Chondrocyte (in vitro differentiated cells): ENCODE data around the gene ASTN1. TPM values are rescaled to one million over a fixed set of nuclear protein-coding genes. Genes with fewer than 3 reads are reported as not detected.

ENCODE experiments used
- DNase-seq: peaks from one replicate; pipeline ENCODE4 v3.0.0; 2021; ENCODE audit warnings: mixed read lengths, low spot score
- H3K27ac Mint-ChIP-seq: one replicate; pipeline ENCODE4 v1.8.0; 2021; ENCODE audit warnings: mild to moderate bottlenecking, moderate library complexity, mixed read lengths; ENCODE audit not compliant: unreplicated experiment
- H3K27me3 Mint-ChIP-seq: 2 replicates; pipeline ENCODE4 v1.8.0; 2021; ENCODE audit warnings: low read depth, mixed read lengths
- H3K36me3 Mint-ChIP-seq: 2 replicates; pipeline ENCODE4 v1.8.0; 2021; ENCODE audit warnings: low read depth, mixed read lengths
- H3K4me1 Mint-ChIP-seq: 2 replicates; pipeline ENCODE4 v1.8.0; 2021; ENCODE audit warnings: low read depth, mild to moderate bottlenecking, mixed read lengths
- H3K4me3 Mint-ChIP-seq: one replicate; pipeline ENCODE4 v1.8.0; 2021; ENCODE audit warnings: mild to moderate bottlenecking, moderate library complexity, mixed read lengths; ENCODE audit not compliant: unreplicated experiment
- H3K9me3 Mint-ChIP-seq: 2 replicates; pipeline ENCODE4 v1.8.0; 2021; ENCODE audit warnings: low read depth, mixed read lengths
- total RNA-seq: library from RNA; stranded (reverse); gene quantifications from 3 replicates; pipeline ENCODE4 v1.2.1, GENCODE V29; 2021
- TF ChIP-seq, protein P1 (sequence below): fragments of 200-600 bp; sonication (generic); IDR thresholded peaks from 2 replicates; pipeline ENCODE4 v1.5.0; 2021; ENCODE audit warnings: antibody characterized with exemption, mild to moderate bottlenecking, moderate library complexity

ASTN1 gene
- total RNA-seq, 1 donor from 2014 or later, result not detected

DNA sequence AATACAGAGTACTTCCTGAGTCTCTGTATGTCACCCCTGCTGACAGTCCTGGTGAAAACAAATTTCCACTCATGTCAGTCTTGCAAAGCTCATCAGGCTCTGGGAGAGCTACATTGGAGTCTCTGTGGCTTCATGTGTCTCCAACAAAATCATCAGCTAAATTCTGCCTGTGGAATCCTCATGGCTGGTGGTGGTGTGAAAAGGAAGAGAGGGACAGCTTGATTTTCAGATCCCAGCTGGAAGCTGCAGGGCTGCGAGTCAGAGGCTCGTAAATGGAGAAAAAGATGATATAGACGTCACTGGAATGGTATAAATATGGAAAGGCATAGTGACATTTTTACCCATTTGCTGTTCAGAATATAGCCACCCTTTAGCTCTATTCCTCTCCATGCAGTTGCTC is 150.2 kb downstream of the ASTN1 start:
- H3K4me3 Mint-ChIP-seq, result no peak overlapping the region
- H3K27ac Mint-ChIP-seq, result no peak overlapping the region
- no peaks in the 10 kb centered on the region for H3K9me3 Mint-ChIP-seq
- TF ChIP-seq, protein P1, sequence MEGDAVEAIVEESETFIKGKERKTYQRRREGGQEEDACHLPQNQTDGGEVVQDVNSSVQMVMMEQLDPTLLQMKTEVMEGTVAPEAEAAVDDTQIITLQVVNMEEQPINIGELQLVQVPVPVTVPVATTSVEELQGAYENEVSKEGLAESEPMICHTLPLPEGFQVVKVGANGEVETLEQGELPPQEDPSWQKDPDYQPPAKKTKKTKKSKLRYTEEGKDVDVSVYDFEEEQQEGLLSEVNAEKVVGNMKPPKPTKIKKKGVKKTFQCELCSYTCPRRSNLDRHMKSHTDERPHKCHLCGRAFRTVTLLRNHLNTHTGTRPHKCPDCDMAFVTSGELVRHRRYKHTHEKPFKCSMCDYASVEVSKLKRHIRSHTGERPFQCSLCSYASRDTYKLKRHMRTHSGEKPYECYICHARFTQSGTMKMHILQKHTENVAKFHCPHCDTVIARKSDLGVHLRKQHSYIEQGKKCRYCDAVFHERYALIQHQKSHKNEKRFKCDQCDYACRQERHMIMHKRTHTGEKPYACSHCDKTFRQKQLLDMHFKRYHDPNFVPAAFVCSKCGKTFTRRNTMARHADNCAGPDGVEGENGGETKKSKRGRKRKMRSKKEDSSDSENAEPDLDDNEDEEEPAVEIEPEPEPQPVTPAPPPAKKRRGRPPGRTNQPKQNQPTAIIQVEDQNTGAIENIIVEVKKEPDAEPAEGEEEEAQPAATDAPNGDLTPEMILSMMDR, result no peak
- H3K4me1 Mint-ChIP-seq, result no peaks in the 10 kb centered on the region
- no peaks in the 10 kb centered on the region for H3K36me3 Mint-ChIP-seq
- no peak for DNase-seq
- H3K27me3 Mint-ChIP-seq, result peaks cover 4% of the 10 kb centered on the region

DNA sequence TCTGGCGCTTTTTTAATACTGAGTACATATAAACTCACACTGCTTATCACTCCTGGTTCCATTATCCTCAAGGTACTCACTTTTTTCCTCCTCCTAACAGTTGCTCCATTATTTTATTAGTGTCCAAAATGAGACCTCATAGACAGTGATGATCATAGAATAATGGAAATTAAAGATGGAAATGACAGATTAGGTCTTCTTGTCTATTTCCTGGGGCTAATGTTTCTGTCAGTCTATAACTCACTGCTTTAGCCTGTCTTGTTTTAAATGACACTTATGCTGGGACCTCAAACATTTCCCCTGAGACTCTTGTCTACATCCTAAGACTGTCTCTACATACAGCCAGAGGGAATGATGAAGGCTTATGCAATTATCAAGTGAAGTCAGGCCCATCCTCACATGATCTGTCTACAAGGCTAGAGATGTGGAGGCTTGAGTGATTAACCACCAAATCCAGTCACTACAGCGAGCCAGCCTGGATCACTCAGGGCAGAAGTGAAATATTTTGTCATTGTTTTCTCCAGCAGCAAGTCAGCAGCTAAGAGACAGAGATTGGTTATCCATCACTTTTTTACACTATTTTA is 152.1 kb downstream of the ASTN1 start:
- Mint-ChIP-seq H3K9me3 (no peaks in the 10 kb centered on the region), H3K27me3 (peaks cover 10% of the 10 kb centered on the region), H3K36me3 (no peaks in the 10 kb centered on the region), H3K4me1 (no peaks in the 10 kb centered on the region), H3K4me3 (no peak overlapping the region), H3K27ac (no peak overlapping the region)
- TF ChIP-seq, protein P1, result no peak
- no peak for DNase-seq

DNA sequence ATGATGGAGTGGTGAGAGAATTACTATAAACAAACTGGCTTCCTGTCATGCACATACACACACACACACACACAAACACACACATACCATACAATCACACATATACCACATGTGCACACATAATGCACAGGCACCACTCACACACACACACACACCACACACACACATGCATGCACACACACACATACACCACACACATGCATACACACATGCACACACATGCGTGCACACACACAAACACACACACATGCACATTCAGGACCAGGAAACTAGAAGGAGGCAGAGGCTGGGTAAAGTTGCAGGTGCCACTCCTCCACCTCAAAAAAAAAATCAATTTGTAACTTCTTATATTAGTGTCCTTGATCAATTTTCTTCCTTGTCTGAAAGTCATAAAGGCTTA is 153.0 kb downstream of the ASTN1 start:
- H3K9me3 Mint-ChIP-seq, result no peaks in the 10 kb centered on the region
- TF ChIP-seq, protein P1, result no peak
- H3K27me3 Mint-ChIP-seq, result peaks cover 10% of the 10 kb centered on the region
- no peaks in the 10 kb centered on the region for H3K4me1 Mint-ChIP-seq
- H3K36me3 Mint-ChIP-seq, result no peaks in the 10 kb centered on the region
- no peak for DNase-seq
- H3K27ac Mint-ChIP-seq, result no peak overlapping the region
- no peak overlapping the region for H3K4me3 Mint-ChIP-seq

DNA sequence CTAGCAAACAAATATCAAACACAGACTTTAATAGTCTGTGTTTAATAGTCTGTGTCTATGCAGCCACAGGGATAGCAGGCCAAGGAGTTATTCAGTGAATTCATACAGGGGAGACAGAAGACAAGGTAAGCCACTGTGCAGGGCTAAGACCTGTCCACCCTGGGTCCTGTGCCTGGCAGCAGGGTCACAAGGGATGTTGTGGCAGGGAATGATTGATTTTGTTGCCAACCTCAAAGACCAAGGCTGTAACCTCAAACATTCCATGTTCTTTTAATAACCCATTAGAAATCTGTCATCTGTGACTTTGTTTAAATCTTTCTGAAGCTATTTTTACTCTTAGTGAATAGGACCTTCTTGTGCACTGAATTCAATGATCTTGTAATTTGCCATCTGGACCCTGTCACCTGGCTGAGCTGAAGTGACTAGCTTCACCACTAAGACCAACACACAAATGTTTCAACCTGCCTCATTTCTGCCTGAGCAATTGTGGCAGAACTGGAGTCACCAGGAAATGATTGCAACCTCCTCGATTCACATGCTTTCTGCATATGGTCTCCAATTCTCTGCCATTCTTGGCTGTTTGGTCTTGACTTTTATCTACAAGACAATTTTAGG is 154.2 kb downstream of the ASTN1 start:
- TF ChIP-seq, protein P1, result no peak
- peaks cover 10% of the 10 kb centered on the region for H3K27me3 Mint-ChIP-seq
- no peak overlapping the region for H3K4me3 Mint-ChIP-seq
- no peaks in the 10 kb centered on the region for H3K9me3 Mint-ChIP-seq
- H3K4me1 Mint-ChIP-seq, result no peaks in the 10 kb centered on the region
- no peaks in the 10 kb centered on the region for H3K36me3 Mint-ChIP-seq
- no peak overlapping the region for H3K27ac Mint-ChIP-seq
- DNase-seq, result no peak

DNA sequence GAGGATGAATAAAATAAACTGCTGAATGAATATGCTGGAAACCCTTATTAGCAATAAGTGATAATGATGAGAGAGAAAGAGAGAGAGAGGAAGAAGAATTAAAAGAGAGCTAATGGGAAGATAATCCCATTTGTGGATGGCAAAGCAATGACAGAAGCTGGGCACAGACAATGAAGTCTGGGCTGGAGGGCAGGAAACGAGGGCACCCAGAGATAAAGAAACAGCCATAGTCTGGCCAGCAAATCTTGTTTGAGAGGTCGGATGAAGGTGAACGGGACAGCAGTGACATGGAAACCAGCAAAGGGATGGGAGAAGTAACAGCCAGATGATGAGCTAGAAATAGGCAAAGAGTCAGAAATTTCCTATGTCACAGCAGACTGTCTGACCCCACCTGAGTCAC is 155.9 kb downstream of the ASTN1 start:
- Mint-ChIP-seq H3K4me3 (no peak overlapping the region), H3K27ac (no peak overlapping the region), H3K27me3 (peaks cover 8% of the 10 kb centered on the region), H3K9me3 (no peaks in the 10 kb centered on the region), H3K36me3 (no peaks in the 10 kb centered on the region), H3K4me1 (no peaks in the 10 kb centered on the region)
- TF ChIP-seq, protein P1, result no peak
- DNase-seq, result no peak
